ENCODE data around the gene GALNS. TPM values are rescaled to one million over a fixed set of nuclear protein-coding genes. Genes with fewer than 3 reads are reported as not detected.

GALNS gene
- total RNA-seq, 6 experiments from 2014 or later = 16.6 to 20.7 (median 18.2) TPM

- no peak for TF ChIP-seq CTCF (IDR thresholded peaks at IDR 0.05)
- Mint-ChIP-seq H3K4me1 (ENCODE audit: low read depth) (no peaks in the 10 kb centered on the region), H3K9me3 (no peaks in the 10 kb centered on the region), H3K36me3 (ENCODE audit: low read depth) (no peaks in the 10 kb centered on the region), H3K27me3 (ENCODE audit: insufficient read depth) (peaks cover 32% of the 10 kb centered on the region), H3K27ac (no peak overlapping the region), H3K4me3 (no peak overlapping the region; the same call in 1 of the 2 replicates)
- no peak for DNase-seq
Measured at GRCh38 chr16:88870608-88871348, 14.0 kb upstream of the GALNS start.

DNA sequence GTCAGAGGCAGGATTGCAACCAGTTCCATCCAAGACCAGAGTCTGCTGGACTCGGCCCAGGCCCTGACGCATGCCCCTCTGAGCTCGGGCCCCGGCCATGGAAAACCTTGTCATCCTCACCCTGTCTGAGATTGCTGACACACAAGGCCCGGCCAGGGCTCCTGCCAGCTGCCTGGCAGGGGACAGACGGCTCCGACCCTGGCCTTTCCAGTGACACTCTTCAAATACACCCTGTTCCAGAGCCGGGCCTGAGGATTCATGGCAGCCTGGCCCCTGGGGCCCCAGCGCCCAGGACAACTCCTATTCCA, 12.9 kb upstream of the GALNS start:
- no peak for TF ChIP-seq CTCF (IDR thresholded peaks at IDR 0.05)
- no peak for DNase-seq
- Mint-ChIP-seq H3K9me3 (no peaks in the 10 kb centered on the region), H3K27me3 (ENCODE audit: insufficient read depth) (peaks cover 31% of the 10 kb centered on the region), H3K36me3 (ENCODE audit: low read depth) (no peaks in the 10 kb centered on the region), H3K27ac (no peak overlapping the region), H3K4me3 (no peak overlapping the region), H3K4me1 (ENCODE audit: low read depth) (no peaks in the 10 kb centered on the region)

DNA sequence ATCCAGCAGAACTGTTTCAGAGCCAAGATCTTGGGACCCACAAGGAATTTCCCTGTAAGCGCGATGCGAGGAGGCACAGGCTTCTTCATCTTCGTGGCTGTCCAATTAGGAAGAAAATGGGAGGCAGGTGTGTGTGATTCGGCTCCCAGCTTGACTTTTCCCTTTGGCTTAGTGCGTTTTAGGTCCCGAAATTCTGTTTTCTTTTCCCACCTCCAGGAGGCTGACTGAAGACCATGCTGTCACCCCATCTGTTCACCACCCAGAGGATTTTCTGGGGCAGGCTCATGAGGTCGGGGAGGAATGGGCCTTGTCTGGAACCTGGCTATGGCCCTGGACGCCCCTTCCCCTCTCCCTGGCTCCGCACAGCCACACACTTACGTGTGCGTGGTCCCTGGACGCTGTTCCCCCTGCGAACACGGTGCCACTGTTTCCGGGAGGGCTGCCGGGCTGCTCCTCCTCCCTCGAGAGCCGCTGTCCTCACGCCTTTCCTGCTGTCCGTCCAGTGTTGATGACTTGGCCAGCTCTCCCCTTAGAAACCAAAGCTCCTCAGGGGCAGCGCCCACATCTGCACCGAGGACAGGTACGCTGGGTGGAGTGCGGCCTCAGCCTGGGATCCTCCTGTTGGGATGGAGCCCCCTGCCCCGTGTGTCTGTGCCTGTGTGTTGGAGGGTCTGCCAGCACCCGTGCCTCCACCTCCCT, 12.4 kb upstream of the GALNS start:
- Mint-ChIP-seq H3K9me3 (no peaks in the 10 kb centered on the region), H3K4me1 (ENCODE audit: low read depth) (no peaks in the 10 kb centered on the region), H3K27me3 (ENCODE audit: insufficient read depth) (peaks cover 30% of the 10 kb centered on the region), H3K4me3 (no peak overlapping the region), H3K27ac (no peak overlapping the region), H3K36me3 (ENCODE audit: low read depth) (no peaks in the 10 kb centered on the region)
- DNase-seq = no peak
- TF ChIP-seq CTCF (IDR thresholded peaks at IDR 0.05) = no peak

GRCh38 chr16:88867581-88868246, 11.0 kb upstream of the GALNS start:
- Mint-ChIP-seq H3K27ac (no peak overlapping the region), H3K27me3 (ENCODE audit: insufficient read depth) (peaks cover 28% of the 10 kb centered on the region), H3K36me3 (ENCODE audit: low read depth) (no peaks in the 10 kb centered on the region)

More at GRCh38 chr16:88867581-88868246, 11.0 kb upstream of the GALNS start:
- no peak for DNase-seq
- no peaks in the 10 kb centered on the region for H3K4me1 Mint-ChIP-seq (ENCODE audit: low read depth)
- no peak overlapping the region for H3K4me3 Mint-ChIP-seq
- H3K9me3 Mint-ChIP-seq = no peaks in the 10 kb centered on the region
- TF ChIP-seq CTCF (IDR thresholded peaks at IDR 0.05) = no peak
